Endothelial cell of umbilical vein (primary cell): Measurements from ENCODE around the gene HTT. TPM values are rescaled to one million over a fixed set of nuclear protein-coding genes. Genes with fewer than 3 reads are reported as not detected.

ENCODE experiments used
- BruUV-seq: library from RNA; stranded (reverse); fragments of 400-500 nt; replicated peaks from 2 replicates; lab custom pipeline; 2021; lab: Mats Ljungman, UMichigan
- CTCF ChIA-PET: fragments of 300-600, 350-600 bp; sonication (Branson Sonifier 250); formaldehyde crosslinking; loops from one replicate; lab custom pipeline; 2021; ENCODE audit warnings: antibody characterized with exemption, inconsistent platforms; lab: Charles Lee
- POLR2A ChIA-PET: fragments of 300-600, 350-600 bp; sonication (Branson Sonifier 250); formaldehyde crosslinking; loops from one replicate; lab custom pipeline; 2021; ENCODE audit warnings: antibody characterized with exemption, inconsistent platforms; lab: Charles Lee
- DNase-seq: peaks from one replicate; pipeline ENCODE4 v3.0.0-alpha.2; 2011; ENCODE audit warnings: low read depth, low spot score
- FAIRE-seq: peaks from 2 replicates; lab custom pipeline; 2011; peaks lifted over from hg19 to GRCh38; lab: Jason Lieb, UNC
- H2AFZ ChIP-seq: 2 replicates; pipeline ENCODE4 v1.6.0; 2012; ENCODE audit warnings: low read depth, low read length, control low read depth, inconsistent platforms
- H3K27ac ChIP-seq: 2 replicates; pipeline ENCODE4 v1.5.1; 2011; ENCODE audit warnings: low read depth, mild to moderate bottlenecking, control low read depth, low read length, moderate library complexity; ENCODE audit not compliant: insufficient read depth
- H3K27me3 ChIP-seq, 2 experiments: 2 replicates each; pipeline versions ENCODE4 v1.6.0 to v1.6.1; 2011; ENCODE audit warnings: low read length in 2 of 2, mixed read lengths in 1 of 2; ENCODE audit not compliant: control insufficient read depth in 2 of 2, insufficient read depth in 2 of 2
- H3K36me3 ChIP-seq, 2 experiments: 2 replicates in 1 of 2; 3 replicates in 1 of 2; pipeline ENCODE4 v1.5.1; 2011; ENCODE audit warnings: low read length in 2 of 2, mild to moderate bottlenecking in 1 of 2, moderate library complexity in 1 of 2; ENCODE audit not compliant: control insufficient read depth in 2 of 2, insufficient read depth in 2 of 2; ENCODE audit errors: extremely low read depth in 1 of 2
- H3K4me1 ChIP-seq: 3 replicates; pipeline ENCODE4 v1.5.1; 2011; ENCODE audit warnings: mild to moderate bottlenecking, low read length; ENCODE audit not compliant: control insufficient read depth, insufficient read depth; ENCODE audit errors: extremely low read depth
- H3K4me2 ChIP-seq: 2 replicates; pipeline ENCODE4 v1.6.1; 2011; ENCODE audit warnings: low read length, control low read depth, mixed read lengths; ENCODE audit not compliant: insufficient read depth
- H3K4me3 ChIP-seq, 3 experiments: fragments of 200-600 bp in 1 of 3; sonication (generic), shearing (Covaris generic) in 1 of 3; replicated peaks in 1 of 3; 2 replicates each; pipeline ENCODE4 v1.5.1; 2011 to 2016; ENCODE audit warnings: control low read depth in 3 of 3, low read length in 3 of 3, mild to moderate bottlenecking in 2 of 3, inconsistent platforms in 1 of 3, low read depth in 1 of 3, moderate library complexity in 1 of 3; ENCODE audit not compliant: insufficient read depth in 1 of 3
- H3K79me2 ChIP-seq: 2 replicates; pipeline ENCODE4 v1.6.0; 2012; ENCODE audit warnings: low read length, inconsistent platforms; ENCODE audit not compliant: control insufficient read depth, insufficient read depth
- H3K9ac ChIP-seq: replicated peaks from 2 replicates; pipeline ENCODE3; 2011; ENCODE audit warnings: low read length, control low read depth; ENCODE audit not compliant: insufficient read depth; ENCODE audit errors: extremely low read depth
- H3K9me1 ChIP-seq: replicated peaks from 3 replicates; pipeline ENCODE4 v1.6.0; 2011; ENCODE audit warnings: mild to moderate bottlenecking, low read length; ENCODE audit not compliant: control insufficient read depth, insufficient read depth; ENCODE audit errors: extremely low read depth
- H3K9me3 ChIP-seq: replicated peaks from 2 replicates; pipeline ENCODE4 v1.5.1; 2012; ENCODE audit warnings: low read length, inconsistent platforms; ENCODE audit not compliant: control insufficient read depth, insufficient read depth
- H4K20me1 ChIP-seq: replicated peaks from 2 replicates; pipeline ENCODE3; 2011; ENCODE audit warnings: mild to moderate bottlenecking, low read length; ENCODE audit not compliant: control insufficient read depth, insufficient read depth; ENCODE audit errors: extremely low read depth
- EZH2 ChIP-seq: IDR thresholded peaks from 2 replicates; pipeline ENCODE4 v1.6.1; 2012; ENCODE audit warnings: borderline replicate concordance, low read depth, mild to moderate bottlenecking, moderate library complexity, low read length, inconsistent platforms; ENCODE audit not compliant: severe bottlenecking
- FOS ChIP-seq: IDR thresholded peaks from 2 replicates; pipeline ENCODE4 v1.6.1; 2011; ENCODE audit warnings: mild to moderate bottlenecking, low read length, moderate library complexity, borderline replicate concordance; ENCODE audit not compliant: insufficient read depth
- GATA2 ChIP-seq: IDR thresholded peaks from 2 replicates; pipeline ENCODE4 v1.7.0; 2011; ENCODE audit warnings: low read depth, mild to moderate bottlenecking, moderate library complexity, mixed read lengths, low read length; ENCODE audit not compliant: insufficient read length, insufficient read depth
- JUN ChIP-seq: IDR thresholded peaks from 2 replicates; pipeline ENCODE4 v1.6.1; 2011; ENCODE audit warnings: borderline replicate concordance, low read depth; ENCODE audit not compliant: insufficient read length, insufficient read depth
- MYC ChIP-seq: IDR thresholded peaks from one replicate; pipeline ENCODE4 v1.6.1; 2011; ENCODE audit warnings: mild to moderate bottlenecking, low read depth, low read length
- POLR2A ChIP-seq: IDR thresholded peaks from 2 replicates; pipeline ENCODE4 v1.6.1; 2012; ENCODE audit warnings: low read depth, mild to moderate bottlenecking, control low read depth, low read length
- POLR2AphosphoS5 ChIP-seq: IDR thresholded peaks from 2 replicates; pipeline ENCODE4 v1.6.1; 2012; ENCODE audit warnings: low read depth, mild to moderate bottlenecking, control low read depth, low read length, moderate library complexity; ENCODE audit not compliant: insufficient read depth
- dilution Hi-C: fragments of 300-500 bp; cut with MboI; formaldehyde crosslinking; loops from one replicate; pipeline ENCODE4 v1.15.0; 2019; ENCODE audit warnings: low sequenced_read_pairs; ENCODE audit not compliant: extremely low pct_ligation_motif_present
- intact Hi-C: fragments of 100-400 bp; cut with micrococcal nuclease; formaldehyde crosslinking; loops from one replicate; pipeline ENCODE4 v1.10.0; 2022
- polyA plus RNA-seq, 4 experiments: library from polyadenylated mRNA; depleted of rRNA in 3 of 4; stranded (reverse) in 3 of 4; unstranded in 1 of 4; fragments of >200 nt; gene quantifications; 2 replicates each; pipeline versions ENCODE4 v1.2.1 to v1.2.3, GENCODE V29; 2011 to 2012; ENCODE audit warnings: missing spikeins in 1 of 4
- total RNA-seq: library from RNA; stranded (reverse); gene quantifications from 2 replicates; pipeline ENCODE4 v1.2.3, GENCODE V29; 2021
- TF ChIP-seq, protein P1 (sequence below): IDR thresholded peaks from 2 replicates; pipeline ENCODE4 v1.6.1; 2011; ENCODE audit not compliant: insufficient read depth, insufficient read length
- TF ChIP-seq, protein P2 (sequence below), 2 donors: IDR thresholded peaks; 1 replicate in 1 of 2; 2 replicates in 1 of 2; pipeline ENCODE4 v1.5.1; 2011; ENCODE audit warnings: low read length in 2 of 2, mild to moderate bottlenecking in 2 of 2, moderate library complexity in 2 of 2, control low read depth in 1 of 2, inconsistent platforms in 1 of 2, low read depth in 1 of 2; ENCODE audit not compliant: insufficient read depth in 1 of 2; ENCODE audit errors: extremely low read depth in 1 of 2

HTT gene
- total and polyA plus RNA-seq, 2 donors (not counting 3 experiments of a cell fraction or from before 2014, with no cell fraction given), result 15.7 to 61.2 TPM

DNA sequence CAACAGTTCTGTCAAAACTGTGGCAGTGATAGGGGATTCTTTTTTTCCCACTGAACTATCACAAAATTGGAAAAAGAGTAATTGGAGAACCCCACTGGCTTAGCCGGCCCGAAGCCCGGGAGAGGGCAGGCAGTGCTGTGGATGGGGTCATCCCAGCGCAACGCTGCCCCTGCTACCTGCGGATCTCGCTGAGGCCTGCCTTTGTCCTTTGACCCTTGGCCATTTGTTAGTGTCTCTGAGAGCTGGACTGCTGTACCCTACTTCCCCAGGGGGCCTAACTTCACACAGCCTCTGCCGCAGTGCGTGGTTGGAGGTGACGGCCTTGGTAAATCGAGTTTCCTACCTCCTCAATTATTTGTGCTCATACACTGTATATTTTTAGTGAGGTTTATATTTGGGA is 131.5 kb downstream of the HTT start:
- intact Hi-C loops, result no loop called here
- POLR2A ChIA-PET, result no interaction called here

More for the DNA sequence above, 131.5 kb downstream of the HTT start:
- CTCF ChIA-PET, result interaction anchor here (3.4 kb wide), 1 partner anchor 12 kb away, joined by 12 read pairs; no protein-coding TSS in a partner anchor
- no TSS peak for BruUV-seq
- no peak overlapping the region for H3K9ac ChIP-seq
- no peak overlapping the region for H2AFZ ChIP-seq
- FAIRE-seq, result no peak
- peaks cover 12% of the 10 kb centered on the region in 2 experiments for H3K36me3 ChIP-seq
- H3K79me2 ChIP-seq, result no peaks in the 10 kb centered on the region
- no peaks in the 10 kb centered on the region for H3K9me1 ChIP-seq
- no peaks in the 10 kb centered on the region for H3K27me3 ChIP-seq
- H4K20me1 ChIP-seq, result no peaks in the 10 kb centered on the region
- peaks cover 2% of the 10 kb centered on the region for H3K4me1 ChIP-seq
- H3K4me3 ChIP-seq, result no peak overlapping the region
- H3K9me3 ChIP-seq, result no peaks in the 10 kb centered on the region
- H3K27ac ChIP-seq, result no peak overlapping the region
- no peak overlapping the region for H3K4me2 ChIP-seq
- dilution Hi-C loops, result no loop called here
- TF ChIP-seq FOS (no peak), JUN (no peak), EZH2 (no peak), GATA2 (no peak), MYC (no peak), POLR2A (no peak), POLR2AphosphoS5 (no peak)
- TF ChIP-seq, protein P1, sequence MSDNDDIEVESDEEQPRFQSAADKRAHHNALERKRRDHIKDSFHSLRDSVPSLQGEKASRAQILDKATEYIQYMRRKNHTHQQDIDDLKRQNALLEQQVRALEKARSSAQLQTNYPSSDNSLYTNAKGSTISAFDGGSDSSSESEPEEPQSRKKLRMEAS, result no peak
- TF ChIP-seq, protein P2, sequence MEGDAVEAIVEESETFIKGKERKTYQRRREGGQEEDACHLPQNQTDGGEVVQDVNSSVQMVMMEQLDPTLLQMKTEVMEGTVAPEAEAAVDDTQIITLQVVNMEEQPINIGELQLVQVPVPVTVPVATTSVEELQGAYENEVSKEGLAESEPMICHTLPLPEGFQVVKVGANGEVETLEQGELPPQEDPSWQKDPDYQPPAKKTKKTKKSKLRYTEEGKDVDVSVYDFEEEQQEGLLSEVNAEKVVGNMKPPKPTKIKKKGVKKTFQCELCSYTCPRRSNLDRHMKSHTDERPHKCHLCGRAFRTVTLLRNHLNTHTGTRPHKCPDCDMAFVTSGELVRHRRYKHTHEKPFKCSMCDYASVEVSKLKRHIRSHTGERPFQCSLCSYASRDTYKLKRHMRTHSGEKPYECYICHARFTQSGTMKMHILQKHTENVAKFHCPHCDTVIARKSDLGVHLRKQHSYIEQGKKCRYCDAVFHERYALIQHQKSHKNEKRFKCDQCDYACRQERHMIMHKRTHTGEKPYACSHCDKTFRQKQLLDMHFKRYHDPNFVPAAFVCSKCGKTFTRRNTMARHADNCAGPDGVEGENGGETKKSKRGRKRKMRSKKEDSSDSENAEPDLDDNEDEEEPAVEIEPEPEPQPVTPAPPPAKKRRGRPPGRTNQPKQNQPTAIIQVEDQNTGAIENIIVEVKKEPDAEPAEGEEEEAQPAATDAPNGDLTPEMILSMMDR (IDR thresholded peaks at IDR 0.05; ENCODE audit: extremely low read depth in 1 of 2, insufficient read depth in 1 of 2, low read depth in 1 of 2, low read length in 2 of 2), result no peak
- no peak for DNase-seq
